Activated CD8-positive, alpha-beta memory T cell treated with anti-CD3 and anti-CD28 coated beads for 4 hours (primary cell): ENCODE data around the gene TRIM36.
A peak's percentile ranks its signal among the peaks of the same experiment; 100 is the strongest.

Experiments
- DNase-seq, 2 donors: peaks; one replicate each; pipeline ENCODE4 v3.0.0-alpha.2; 2020; ENCODE audit warnings: low read depth in 2 of 2

TRIM36 gene, protein sequence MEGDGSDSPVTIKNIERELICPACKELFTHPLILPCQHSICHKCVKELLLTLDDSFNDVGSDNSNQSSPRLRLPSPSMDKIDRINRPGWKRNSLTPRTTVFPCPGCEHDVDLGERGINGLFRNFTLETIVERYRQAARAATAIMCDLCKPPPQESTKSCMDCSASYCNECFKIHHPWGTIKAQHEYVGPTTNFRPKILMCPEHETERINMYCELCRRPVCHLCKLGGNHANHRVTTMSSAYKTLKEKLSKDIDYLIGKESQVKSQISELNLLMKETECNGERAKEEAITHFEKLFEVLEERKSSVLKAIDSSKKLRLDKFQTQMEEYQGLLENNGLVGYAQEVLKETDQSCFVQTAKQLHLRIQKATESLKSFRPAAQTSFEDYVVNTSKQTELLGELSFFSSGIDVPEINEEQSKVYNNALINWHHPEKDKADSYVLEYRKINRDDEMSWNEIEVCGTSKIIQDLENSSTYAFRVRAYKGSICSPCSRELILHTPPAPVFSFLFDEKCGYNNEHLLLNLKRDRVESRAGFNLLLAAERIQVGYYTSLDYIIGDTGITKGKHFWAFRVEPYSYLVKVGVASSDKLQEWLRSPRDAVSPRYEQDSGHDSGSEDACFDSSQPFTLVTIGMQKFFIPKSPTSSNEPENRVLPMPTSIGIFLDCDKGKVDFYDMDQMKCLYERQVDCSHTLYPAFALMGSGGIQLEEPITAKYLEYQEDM

DNA sequence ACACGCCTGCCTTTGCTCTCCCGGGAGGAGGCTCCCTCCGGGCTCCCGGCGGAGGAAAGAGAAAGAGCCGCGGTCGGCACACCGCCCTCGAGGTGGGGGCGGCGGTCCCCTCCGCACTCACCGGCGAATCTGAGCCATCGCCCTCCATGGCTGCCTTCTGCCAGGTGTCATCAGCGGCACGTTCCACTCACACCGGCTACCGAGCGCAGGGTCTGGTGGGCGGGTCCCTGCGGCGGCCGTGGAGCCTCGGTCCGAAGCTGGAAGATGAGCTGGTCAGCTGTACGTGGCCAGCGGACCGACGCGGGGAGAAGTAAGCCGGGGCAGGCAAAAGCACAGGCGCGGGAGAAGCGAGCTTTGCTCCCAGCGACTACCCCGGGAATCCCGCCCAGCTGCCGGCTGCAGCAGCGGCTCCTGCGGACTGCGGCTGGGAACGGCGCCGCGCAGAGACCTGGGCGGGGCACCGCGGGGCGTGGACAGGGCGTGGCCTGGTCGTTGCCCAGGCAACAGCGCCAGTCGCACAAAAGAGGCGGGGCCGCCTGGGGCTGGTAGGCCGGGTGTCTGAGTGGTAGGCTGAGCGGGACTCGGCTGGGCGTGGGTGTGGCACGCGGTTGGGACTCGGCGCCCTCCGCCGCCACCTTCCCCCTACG is at the start of gene TRIM36:
TRIM36 (minus strand) TSS at position 422 of the 647 bp plus-strand sequence; CDS start at position 148, 274 bp downstream.
- peak; percentile 85 to 86 for DNase-seq

DNA sequence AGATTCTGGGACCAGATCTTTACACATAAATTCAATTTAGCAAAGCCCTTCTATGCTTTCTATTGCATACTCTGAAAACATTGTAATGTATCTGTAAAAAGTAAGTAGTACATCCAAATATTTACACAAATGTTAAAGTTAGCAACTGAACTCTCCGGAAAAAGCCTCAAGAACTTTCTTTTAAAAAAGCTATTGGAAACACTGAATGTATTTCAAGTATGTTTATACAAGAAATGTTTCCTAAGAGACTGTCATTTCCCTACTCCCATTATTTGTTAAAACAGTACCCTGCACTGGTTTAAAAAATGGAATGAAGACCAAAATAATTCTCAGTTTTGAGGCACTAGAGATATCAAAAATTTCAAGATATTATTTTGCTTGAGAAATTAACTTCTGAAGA is 44.8 kb upstream of the TRIM36 start:
- no peak for DNase-seq

DNA sequence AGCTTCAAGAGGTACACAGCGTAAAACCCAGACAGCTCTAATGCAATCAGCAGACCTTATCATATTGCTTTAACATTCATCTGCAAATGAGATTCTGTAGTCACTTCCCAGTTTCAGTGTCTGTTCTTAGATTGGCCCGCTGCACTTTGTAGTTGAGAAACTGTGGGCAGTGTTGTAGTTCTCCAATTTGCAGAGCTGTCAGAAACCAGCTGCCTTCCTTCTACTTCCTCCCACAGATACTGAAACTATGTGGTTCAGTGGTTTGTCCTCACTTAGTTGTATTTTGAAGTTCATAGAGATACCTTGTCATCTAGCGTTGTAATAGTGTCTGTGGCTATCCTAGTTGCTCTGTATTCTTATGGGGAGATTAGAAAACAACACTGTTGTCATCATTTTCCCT is 39.6 kb upstream of the TRIM36 start:
- peak in 1 of 2 donors; percentile 16 for DNase-seq

DNA sequence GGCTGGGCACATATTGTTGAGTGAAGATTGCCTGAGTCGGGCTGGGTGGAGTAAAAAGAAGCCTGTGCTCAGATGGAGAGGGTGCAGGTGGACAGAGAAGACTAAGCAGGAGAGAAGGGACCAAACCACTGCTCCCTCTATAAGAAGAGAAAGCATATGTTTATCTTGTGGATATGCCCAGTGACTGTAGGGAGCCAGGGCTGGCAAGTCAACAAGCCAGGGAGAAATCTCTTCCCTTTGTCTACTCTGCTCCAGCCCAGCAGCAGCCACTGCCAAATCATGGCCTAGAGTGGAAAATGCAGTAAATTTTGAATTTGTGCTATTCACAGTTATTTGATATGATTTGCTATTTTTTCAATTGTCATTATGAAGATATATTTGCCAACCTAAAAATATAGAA is 33.2 kb upstream of the TRIM36 start:
- no peak for DNase-seq

DNA sequence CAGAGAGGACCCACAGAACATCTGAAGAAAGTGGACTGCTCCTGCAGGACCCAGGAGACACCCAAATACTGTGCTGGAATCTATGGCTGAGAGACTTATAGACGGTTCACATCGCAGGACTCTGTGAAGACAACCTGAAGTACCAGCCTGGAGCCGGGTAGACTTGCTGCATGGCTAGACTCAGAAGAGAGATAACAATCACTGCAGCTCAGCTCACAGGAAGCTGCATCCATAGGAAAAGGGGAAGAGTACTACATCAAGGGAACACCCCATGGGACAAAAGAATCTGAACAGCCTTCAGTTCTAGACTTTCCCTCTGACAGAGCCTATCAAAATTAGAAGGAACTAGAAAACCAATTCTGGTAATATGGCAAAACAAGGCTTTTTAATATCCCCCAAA is 26.5 kb upstream of the TRIM36 start:
- DNase-seq, result no peak

DNA sequence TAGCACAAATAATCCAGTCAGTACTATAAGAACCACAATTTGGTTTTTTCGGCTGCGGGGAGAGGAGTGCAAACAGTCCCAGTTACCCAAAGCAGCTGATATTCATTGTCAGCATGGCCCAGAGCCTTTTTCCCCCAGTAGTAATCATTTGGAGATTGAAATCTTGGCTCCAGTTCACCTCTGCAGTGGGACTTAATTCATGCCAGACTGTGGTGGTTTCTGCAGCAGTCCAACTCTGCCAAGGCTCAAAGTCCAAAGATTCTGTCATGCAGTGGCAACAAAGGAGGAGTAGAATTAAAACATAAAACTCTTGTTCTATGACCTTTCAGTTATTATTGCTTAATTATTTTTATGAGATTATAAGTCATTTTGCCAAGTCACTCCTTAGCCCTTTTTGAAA is 25.0 kb upstream of the TRIM36 start:
- DNase-seq, result no peak

DNA sequence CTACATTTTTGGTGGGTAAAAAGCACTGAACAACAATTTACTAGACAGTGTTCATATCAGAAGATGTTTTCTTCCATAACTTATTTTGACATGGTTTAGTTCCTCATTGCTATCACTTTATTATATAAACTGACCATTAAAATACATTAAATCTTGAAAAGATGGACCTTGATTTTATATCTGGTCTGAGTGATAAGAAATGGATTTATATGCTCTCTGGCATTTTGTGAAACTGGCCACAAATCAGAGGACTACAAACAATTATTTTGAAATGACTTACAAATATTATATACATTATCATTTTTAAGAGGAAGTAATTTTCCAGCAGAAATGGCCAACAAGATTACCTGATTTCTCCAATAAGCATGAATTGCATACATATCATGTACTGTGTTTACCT is 23.6 kb upstream of the TRIM36 start:
- DNase-seq, result no peak

DNA sequence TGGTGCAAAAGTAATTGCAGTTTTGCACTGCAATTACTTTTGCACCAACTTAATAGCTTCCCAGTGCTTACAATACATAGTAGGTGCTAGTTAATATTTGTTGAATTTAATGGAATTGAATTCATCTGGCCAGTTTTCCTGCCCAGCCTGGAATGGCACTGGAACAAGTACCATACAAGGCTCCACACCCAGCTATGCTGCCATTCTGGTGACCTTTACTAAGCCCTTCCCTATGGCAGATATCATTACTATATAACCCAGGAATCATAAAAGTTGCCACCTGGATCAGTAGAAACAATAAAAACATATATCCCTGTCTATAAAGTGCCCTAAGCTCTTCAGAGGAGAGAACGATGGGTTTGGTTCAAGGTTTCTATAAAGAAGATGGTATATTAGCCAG is 22.4 kb upstream of the TRIM36 start:
- DNase-seq, result no peak

DNA sequence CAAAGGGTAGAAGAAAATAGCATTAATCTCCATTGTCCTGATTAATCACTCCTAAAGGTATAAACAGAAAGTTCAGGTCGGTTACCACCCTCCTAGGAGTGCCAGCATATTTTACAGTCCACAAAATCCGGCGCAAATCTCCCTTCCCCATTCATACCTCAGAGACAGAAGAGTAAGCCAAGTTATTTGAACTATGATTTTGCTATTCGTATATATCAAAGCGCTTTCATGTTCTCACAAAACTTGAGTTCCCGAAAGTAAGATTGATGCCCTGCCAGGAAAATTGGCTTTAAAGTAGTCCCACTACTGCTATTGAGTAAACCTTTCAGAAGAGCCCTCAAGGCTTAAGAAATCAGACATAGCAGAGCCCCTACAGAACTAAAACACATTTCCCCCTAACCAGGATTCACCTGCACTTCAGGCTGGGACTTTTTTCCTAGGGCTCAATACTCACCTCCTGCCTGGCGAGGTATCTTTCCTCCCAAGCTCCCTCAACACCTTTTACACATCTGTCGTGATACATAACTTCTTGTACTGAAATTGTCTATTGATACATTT is 21.8 kb upstream of the TRIM36 start:
- DNase-seq, result no peak

DNA sequence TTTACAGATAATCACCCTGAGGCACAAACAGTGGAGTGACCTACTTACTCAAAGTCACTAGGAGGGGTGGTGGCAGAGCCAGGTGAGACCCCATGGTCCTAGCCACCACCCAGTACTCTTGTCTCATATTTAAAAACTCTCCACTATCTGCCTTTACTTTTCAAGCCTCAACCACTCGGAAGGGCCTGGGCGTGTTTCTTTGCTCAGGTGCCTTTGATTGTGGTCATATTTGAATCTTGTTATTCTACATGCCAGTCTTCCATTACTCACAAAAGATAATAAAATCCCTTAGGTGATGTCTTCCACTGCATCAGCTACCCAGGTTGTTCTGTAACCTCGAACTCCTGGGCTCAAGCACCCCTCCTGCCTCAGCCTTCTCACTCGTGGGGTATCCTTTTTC is 20.7 kb upstream of the TRIM36 start:
- no peak for DNase-seq

DNA sequence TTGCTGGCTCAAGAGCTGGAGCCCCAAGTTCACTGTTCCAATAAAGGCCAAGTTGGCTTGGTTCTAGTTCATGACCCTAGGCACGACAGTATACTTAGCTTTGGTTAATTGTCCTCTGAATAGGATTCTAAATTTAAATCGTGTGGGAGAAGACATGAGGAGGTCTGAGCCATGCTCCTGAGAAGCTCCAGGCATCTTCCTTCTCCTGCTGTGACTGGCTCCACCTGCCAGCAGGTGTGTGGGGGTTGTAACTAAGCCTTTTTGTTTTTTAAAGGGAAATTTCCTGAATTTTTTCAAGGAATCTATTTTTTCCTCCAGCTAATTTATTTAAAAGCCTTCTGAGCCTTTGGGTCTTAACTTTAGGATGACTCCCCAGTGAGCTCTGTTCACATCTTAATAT is 20.2 kb upstream of the TRIM36 start:
- no peak for DNase-seq

DNA sequence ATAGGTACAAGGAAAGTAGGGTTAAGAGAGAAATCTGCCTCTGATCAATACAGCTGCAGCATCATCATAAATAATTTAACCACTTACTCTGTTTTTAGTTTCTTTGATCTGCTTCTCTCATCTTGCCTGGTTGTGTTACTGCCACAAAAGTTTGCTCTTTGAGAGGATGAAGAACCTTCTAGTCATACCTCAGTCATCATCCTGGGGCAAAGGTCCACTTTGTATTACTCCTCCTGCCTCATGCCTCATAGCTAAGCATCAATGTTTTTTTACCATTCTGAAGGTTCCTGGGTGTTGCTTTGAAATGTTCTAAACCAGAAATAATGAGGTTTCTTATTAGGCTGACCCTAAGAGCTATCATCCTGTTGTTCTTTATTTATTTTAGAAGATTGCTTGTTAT is 17.1 kb upstream of the TRIM36 start:
- DNase-seq, result no peak

DNA sequence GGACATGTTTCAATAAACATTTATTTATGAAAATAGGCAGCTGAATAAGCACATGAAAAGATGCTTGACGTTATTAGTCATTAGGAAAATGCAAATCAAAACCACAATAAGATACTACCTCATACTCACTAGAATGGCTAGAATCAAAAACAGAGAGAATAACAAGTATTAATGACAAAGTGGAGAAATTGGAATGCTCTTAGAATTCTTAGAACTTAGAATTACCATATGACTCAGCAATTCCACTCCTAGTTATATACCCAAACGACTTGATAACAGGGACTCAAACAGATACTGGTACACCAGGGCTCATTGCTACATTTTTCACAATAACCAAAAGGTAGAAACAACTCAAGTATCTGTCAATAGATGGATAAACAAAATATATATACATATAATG is 15.1 kb upstream of the TRIM36 start:
- no peak for DNase-seq

DNA sequence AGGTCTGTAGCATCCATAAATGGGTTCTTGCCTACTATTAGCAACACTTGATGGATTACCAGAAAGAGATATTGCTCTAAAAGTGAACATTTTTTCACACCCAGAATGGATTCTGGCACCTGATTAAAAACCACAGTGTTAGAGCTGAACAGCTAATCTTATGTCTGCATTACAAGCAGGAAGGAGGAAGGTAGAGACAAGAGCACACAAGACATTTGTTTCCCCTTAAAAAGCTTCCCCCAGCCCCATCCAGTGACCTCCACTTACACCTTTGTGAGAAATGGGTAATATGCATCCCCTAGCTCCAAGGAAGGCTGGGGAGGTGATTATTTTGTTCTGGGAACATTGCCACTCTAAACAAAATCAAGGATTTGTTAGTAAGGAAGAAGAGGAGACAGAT is 12.0 kb upstream of the TRIM36 start:
- no peak for DNase-seq

DNA sequence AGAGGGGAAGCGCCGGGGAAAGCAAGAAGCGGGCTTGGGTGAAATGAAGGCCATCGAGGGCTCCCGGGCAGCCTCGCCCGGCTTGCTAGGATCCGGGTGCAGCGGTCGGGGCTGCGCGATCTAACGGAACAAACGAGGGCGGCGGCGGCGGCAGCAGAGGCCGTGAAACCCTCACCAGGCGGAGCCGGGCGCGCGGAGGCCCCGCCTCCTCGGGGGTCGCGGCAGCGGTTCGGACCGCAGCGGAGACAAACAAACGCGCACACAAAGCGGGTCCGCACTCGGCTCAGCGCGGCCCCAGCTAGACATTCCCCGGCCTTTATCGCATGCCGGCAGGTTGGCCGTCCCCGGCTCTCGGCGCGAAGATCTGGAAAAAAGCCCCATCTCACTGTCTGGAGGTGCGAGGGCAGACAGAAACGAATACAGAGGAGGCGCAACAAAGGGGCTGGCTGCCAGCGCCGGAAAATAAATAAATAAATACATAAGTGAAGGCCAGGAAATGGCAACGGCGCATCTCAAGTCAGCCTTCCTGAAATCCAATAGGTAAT is 10.5 kb upstream of the TRIM36 start:
- no peak for DNase-seq

DNA sequence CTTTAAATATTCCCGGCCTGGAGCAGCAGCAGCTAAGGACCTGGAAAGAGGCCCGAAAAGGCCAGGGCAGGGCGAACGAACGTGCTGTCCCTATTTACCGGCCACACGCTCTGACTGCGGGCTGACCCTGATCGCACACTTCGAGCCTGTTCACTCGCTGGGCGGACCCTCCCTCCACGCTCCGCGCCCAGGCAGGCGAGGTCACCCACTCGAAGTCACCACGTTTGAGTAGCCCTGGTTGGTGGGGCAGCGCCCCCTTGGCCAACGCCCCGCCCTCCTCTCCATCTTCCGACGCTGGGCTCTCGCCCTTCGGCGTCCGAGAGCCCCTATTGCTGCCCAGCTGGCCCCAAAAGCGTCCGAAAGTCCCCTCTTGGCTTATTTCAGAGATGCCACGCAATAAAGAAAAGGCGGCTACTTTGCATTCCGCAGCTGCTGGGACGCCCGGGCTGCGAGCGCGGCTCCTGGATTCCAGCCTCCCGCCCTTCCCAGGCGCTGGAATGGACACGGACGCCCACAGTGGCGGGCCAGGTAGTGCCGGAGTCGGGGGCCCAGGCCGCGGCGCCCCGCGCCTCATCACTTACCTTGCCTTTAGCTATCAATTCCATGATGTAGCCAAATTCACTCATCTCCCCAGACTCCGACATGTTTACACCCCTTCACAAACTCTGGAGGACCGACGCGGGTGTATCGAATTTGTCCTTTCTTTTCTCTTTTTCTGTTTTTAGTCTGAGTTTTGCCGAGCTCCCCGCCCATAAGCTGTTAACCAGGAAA is 9.9 kb upstream of the TRIM36 start:
- DNase-seq, result no peak

DNA sequence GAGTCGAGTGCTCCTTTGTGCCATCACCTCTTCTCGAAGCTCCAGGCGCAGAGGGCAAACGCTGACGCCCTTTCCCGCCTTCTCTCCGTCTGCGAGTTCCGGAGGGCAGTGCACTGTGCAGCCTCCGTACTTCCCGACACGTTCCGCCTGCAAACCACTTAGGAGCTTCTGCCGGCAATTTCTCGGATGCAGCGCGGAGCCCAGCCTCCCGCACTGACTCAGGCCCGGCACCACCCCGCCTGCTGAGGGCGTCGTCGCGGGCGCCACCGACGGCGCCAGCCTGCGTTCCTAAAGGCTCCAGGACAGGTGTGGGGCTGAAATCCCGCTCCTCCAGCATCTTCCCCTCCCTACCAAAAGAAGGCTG is 9.3 kb upstream of the TRIM36 start:
- DNase-seq, result no peak

DNA sequence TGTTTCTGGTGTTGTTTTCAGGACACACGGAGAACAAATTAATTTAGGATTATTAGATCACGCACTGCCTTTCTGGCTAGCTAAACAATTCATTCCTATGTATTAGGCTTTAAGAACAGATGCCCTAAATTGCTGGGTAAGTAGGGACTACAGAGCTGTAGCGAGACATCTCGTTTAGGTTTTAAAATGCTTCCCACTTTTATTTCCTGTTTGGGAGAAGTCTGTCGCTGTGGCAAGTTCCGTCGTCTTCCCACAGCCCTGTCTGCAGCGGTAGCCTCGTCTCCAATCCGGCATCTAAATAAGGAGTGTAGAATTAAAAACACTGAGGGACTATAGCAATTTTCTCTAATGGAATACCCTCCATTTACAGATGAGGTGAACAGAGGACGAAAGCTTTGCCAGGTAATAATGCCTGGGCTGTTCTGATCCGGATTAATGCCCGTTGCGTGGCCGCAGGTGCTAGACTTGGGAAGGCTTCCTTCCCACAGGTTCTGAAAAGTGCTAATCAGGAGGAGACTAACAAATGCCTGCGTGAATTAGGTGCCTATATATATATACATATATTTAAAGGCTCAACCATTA is 1.3 kb upstream of the TRIM36 start:
- DNase-seq, result no peak

DNA sequence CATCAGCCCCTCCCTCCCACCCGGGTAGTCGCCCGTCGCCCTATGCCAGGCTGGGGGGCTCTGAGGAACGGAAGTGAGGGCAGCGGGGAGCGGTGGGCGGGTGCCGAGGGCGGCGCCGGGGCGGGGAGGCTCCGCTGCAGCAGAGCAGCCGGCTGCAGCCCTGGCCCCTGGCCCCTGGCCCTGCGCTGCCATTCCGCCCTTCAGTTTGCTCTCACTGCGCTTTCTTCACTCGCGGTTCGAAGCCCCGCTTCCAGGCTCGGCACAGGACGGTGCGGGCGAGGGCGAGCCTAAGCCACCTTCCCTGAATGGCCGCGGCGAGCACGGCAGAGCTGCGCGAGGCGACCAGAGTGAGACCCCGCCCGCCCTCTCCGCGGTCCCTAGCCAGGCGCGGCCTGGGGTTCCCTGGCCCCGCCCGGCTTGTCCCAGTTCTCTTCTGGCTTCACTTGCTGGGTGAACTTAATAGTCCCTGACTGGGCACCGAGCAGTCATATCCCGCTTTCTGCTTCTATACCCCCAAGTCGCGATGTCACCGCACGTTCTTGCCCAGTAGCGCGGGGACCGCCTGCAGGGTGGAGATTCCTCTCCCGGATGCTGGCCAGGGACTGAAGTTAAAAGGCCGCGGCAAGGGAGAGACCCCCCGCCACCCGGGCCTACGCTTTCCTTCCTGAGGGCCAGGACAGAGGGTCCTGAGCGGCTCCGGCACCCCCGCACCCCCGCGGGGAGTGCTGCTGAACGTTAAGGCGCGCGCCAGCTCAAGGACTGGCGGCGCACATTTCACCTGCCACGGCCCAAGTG is 623 bp upstream of the TRIM36 start:
- no peak for DNase-seq

DNA sequence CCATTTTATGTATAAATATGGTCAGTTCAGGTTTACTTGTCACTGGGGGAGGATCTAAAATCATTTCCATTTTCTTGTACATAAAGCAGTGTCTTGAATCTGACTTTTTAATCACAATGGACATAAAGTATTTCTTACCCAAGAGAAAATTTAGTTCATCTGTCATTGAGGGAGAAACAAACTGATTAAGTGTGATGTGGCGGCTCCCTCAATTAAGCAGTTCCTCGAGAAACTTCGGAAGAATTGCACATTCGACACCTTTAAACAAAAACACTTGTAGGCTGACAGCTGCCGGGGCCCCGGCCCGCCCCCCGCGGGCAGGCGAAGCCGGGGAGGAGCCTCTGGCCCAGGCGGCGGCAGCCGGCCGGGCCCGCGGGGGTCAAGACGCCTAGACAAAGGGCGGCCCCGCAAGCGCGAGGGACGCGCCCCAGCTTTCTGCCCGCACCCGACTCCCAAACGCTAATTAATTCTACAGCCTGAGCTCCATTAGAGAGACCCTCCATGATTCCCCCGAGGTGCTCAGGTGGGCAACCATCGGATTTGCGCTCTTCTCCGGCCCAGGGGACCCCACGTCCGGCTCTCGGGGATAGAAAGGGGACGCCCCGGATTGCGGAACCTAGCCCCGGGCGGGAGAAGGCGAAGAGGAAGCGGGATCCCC is 750 bp downstream of the TRIM36 start:
- no peak for DNase-seq
